Small intestine (tissue), 7 donors: ENCODE measurements around the gene TMEM145. TPM values are rescaled to one million over a fixed set of nuclear protein-coding genes. Genes with fewer than 3 reads are reported as not detected.
"Not testable (repeated sequence)": the region's sequence is repeated elsewhere in the genome, so short reads cannot be mapped to it uniquely, and the experiment has no call there.

Source experiments
- DNase-seq, 2 donors: peaks; one replicate each; pipeline versions ENCODE4 v3.0.0 to v3.0.0-alpha.2; 2013
- FAIRE-seq: peaks from 2 replicates; lab custom pipeline; 2012; peaks lifted over from hg19 to GRCh38; lab: Jason Lieb, UNC
- H3K27ac ChIP-seq, 3 donors: one replicate each; pipeline ENCODE4 v1.5.1; 2013; ENCODE audit warnings: low read length in 2 of 3, mild to moderate bottlenecking in 2 of 3, control low read depth in 1 of 3, inconsistent platforms in 1 of 3, low read depth in 1 of 3, moderate library complexity in 1 of 3
- H3K27me3 ChIP-seq, 3 donors: one replicate each; pipeline ENCODE4 v1.6.1; 2013; ENCODE audit warnings: low read length in 3 of 3, inconsistent platforms in 1 of 3; ENCODE audit not compliant: control insufficient read depth in 3 of 3, insufficient read depth in 3 of 3
- H3K36me3 ChIP-seq, 3 donors: one replicate each; pipeline ENCODE4 v1.6.1; 2013; ENCODE audit warnings: low read length in 3 of 3, inconsistent platforms in 1 of 3, low read depth in 1 of 3, mild to moderate bottlenecking in 1 of 3, moderate library complexity in 1 of 3; ENCODE audit not compliant: control insufficient read depth in 3 of 3, insufficient read depth in 2 of 3
- H3K4me1 ChIP-seq, 3 donors: one replicate each; pipeline ENCODE4 v1.6.1; 2013; ENCODE audit warnings: low read length in 2 of 3, inconsistent platforms in 1 of 3, low read depth in 1 of 3, mild to moderate bottlenecking in 1 of 3, moderate library complexity in 1 of 3; ENCODE audit not compliant: control insufficient read depth in 3 of 3, insufficient read depth in 2 of 3
- H3K4me3 ChIP-seq, 3 donors: one replicate each; pipeline ENCODE4 v1.5.1; 2013; ENCODE audit warnings: low read length in 3 of 3, control low read depth in 1 of 3, inconsistent platforms in 1 of 3, low read depth in 1 of 3, mild to moderate bottlenecking in 1 of 3, moderate library complexity in 1 of 3
- H3K9me3 ChIP-seq, 2 donors: one replicate each; pipeline ENCODE4 v1.6.1; 2013; ENCODE audit warnings: low read depth in 1 of 2, low read length in 1 of 2; ENCODE audit not compliant: control insufficient read depth in 2 of 2, insufficient read depth in 1 of 2
- WGBS, 3 donors: extraction: QIAGEN DNeasy Blood & Tissue Kit; methylation state at CpG; one replicate each; pipeline ENCODE4 v1.1.7; 2013; 5-methylcytosine and 5-hydroxymethylcytosine counted together
- polyA plus RNA-seq, 4 donors: library from polyadenylated mRNA; stranded (reverse) in 3 of 4; unstranded in 1 of 4; fragments of 200-250 nt in 3 of 4; fragments of 120-200 nt in 1 of 4; gene quantifications; one replicate each; pipeline versions ENCODE4 v1.2.1 to v1.2.3, GENCODE V29; 2013
- donor health status: healthy with polysubstance abuse.
- donor health status: control.
- donor health status: control.
- donor health status: Bipolar disorder and iron deficiency.
- donor health status: healthy.

The TMEM145 gene
- polyA plus RNA-seq, 4 donors = 0.83 to 1.1 TPM; not detected in 2

DNA sequence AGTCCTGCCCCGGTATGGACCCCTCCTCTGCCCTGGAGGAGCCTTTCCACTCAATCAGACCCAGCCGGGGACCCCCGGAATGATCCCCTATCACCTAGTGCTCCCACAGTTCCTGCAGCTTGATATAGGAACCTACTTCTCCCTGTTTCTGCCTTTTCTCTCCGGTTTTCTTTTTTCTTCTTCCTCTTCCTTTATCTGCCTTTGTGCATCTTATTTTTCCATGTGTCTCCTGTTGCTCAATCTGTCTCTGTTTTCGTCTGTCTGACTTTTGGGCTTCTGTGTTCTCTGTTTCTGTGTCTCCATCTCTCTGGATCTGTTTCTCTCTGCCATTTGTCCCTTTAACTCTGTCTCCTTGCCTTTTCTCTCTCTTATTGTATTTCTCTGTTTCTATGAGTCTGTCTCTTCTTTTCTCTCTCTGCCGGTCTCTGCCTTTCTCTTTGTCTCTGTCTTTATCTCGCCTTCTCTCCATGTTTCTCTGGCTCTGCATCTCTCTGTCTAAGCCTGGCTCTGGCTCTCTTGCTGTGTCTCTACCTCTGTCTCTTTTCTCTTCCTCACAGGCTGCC lies 22.3 kb downstream of the TMEM145 start:
- no peak overlapping the region for H3K27ac ChIP-seq
- H3K4me3 ChIP-seq = no peak overlapping the region
- WGBS, 3 donors = 85 to 92% (median 91%) methylated on average over 6 to 7 of the region's 7 CpGs
- no peaks in the 10 kb centered on the region for H3K27me3 ChIP-seq
- H3K4me1 ChIP-seq = no peaks in the 10 kb centered on the region
- DNase-seq (no peak), FAIRE-seq (no peak)
- H3K9me3 ChIP-seq = no peaks in the 10 kb centered on the region
- H3K36me3 ChIP-seq = peaks cover 0 to 45% (median 7%) of the 10 kb centered on the region in 3 donors

DNA sequence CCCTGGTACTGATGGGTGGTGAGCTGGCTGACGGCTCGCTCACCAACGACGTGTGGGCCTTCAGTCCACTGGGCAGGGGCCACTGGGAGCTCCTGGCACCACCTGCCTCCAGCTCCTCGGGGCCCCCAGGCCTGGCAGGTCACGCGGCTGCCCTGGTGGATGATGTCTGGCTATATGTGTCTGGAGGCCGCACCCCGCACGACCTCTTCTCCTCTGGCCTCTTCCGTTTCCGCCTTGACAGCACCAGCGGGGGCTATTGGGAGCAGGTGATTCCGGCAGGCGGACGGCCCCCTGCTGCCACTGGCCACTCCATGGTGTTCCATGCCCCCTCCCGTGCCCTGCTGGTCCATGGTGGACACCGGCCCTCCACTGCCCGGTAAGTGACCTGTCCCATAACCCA lies 22.9 kb downstream of the TMEM145 start:
- Histone ChIP-seq H3K36me3 (peaks cover 0 to 50% (median 7%) of the 10 kb centered on the region in 3 donors), H3K27ac (no peak overlapping the region), H3K4me3 (no peak overlapping the region), H3K9me3 (no peaks in the 10 kb centered on the region), H3K4me1 (no peaks in the 10 kb centered on the region), H3K27me3 (no peaks in the 10 kb centered on the region)
- FAIRE-seq = no peak
- 89 to 95% (median 94%) methylated on average over 13 to 19 of the region's 19 CpGs for WGBS, 3 donors
- no peak for DNase-seq

DNA sequence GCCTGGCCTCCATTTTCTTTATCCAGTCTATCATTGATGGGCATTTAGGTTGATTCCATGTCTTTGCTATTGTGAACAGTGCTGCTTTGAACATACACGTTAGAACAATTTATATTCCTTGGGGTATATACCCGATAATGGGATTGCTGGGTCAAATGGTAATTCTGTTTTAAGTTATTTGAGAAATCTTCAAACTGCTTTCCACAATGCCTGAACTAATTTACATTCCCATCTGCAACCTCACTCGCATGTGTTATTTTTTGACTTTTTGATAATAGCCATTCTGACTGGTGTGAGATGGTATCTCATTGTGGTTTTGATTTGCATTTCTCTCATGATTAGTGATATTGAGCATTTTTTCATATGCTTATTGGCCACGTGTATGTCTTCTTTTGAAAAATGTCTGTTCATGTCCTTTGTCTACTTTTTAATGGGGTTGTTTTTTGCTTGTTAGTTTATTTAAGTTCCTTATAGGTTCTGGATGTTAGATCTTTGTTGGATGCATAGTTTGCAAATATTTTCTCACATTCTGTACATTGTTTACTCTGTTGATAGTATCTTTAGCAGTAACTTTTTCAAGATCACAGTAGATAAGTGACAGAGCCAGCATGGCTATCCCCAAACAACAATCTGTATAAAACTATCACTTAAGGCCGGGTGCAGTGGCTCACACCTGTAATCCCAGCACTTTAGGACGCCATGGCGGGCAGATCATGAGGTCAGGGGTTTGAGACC lies 26.2 kb downstream of the TMEM145 start:
- 84 to 89% (median 85%) methylated on average over 7 of the region's 7 CpGs for WGBS, 3 donors
- not testable (repeated sequence) for DNase-seq, H3K27ac ChIP-seq, H3K27me3 ChIP-seq, FAIRE-seq, H3K4me3 ChIP-seq, H3K9me3 ChIP-seq, H3K4me1 ChIP-seq
- peaks cover 0 to 63% (median 7%) of the 10 kb centered on the region in 3 donors for H3K36me3 ChIP-seq

DNA sequence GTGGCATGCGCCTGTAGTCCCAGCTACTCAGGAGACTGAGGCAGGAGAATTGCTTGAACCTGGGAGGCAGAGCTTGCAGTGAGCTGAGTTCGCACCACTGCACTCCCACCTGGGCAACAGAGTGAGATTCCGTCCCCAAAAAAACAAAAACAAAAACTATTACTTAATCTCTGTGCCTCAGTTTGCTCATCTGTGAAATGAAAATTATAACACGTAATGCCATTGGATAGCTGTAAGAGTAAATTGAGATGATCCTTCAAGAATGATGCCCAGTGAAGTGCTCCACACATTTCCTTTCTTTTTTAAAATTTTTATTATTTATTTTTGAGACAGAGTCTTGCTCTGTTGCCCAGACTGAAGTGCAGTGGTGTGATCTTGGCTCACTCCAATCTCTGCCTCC lies 26.8 kb downstream of the TMEM145 start:
- H3K4me3 ChIP-seq, H3K9me3 ChIP-seq, H3K27ac ChIP-seq, DNase-seq, H3K4me1 ChIP-seq, H3K27me3 ChIP-seq, FAIRE-seq: not testable (repeated sequence)
- 95 to 99% (median 97%) methylated on average over 4 of the region's 4 CpGs for WGBS, 3 donors
- peaks cover 0 to 67% (median 7%) of the 10 kb centered on the region in 3 donors for H3K36me3 ChIP-seq

DNA sequence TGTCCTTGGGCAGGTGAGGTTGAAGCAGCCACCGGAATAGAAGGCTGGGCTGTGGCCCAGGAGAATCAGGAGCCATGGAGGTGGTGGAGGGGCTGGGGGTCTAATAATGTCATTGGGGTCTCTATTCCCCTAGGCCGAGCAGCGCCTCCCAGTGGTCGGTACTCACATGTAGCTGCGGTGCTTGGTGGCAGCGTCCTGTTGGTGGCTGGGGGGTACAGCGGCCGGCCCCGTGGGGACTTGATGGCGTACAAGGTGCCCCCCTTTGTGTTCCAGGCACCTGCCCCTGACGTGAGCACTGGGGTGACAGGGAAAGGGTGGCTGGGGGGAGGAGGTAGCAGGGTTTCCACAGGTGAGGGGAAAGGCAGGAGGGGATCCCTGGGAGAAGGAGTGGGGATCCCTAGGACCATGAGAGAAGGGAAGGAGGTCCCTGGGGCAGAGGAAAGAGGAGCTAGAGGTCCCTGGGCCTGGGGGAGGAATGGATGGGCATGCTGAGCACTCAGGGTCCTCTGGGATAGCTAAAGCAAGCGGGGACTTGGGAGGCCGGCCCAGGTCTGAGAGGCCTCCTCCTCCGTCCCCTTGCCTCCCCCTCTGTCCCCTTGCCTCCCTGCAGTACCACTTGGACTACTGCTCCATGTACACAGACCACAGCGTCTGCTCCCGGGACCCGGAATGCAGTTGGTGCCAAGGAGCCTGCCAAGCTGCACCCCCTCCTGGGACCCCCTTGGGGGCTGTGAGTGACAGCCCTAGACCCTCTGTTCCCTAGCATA lies 30.4 kb downstream of the TMEM145 start:
- H3K27ac ChIP-seq = no peak overlapping the region
- 89 to 91% (median 90%) methylated on average over 15 to 17 of the region's 17 CpGs for WGBS, 3 donors
- FAIRE-seq = no peak

DNA sequence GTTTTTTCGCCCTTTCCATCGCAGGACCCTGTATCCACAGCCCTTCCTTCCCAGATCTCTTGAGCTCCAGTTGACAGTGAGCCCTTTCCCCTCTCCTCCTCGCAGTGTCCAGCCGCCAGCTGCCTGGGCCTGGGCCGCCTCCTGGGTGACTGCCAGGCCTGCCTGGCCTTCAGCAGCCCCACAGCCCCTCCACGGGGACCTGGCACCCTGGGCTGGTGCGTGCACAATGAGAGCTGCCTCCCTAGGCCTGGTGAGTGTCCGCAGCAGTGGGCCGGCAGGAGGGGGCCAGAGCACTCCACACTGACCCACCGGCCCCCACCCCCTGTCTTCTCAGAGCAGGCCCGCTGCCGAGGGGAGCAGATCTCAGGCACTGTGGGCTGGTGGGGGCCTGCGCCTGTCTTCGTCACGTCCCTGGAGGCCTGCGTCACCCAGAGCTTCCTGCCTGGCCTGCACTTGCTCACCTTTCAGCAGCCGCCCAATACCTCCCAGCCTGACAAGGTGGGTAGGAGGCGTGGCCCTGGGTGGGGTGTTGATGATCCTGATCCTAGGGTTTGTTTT lies 31.3 kb downstream of the TMEM145 start:
- DNase-seq (no peak), FAIRE-seq (no peak)
- H3K27ac ChIP-seq = no peak overlapping the region
- no peaks in the 10 kb centered on the region for H3K27me3 ChIP-seq
- peaks cover 0 to 66% (median 2%) of the 10 kb centered on the region in 3 donors for H3K36me3 ChIP-seq
- no peak overlapping the region for H3K4me3 ChIP-seq
- WGBS, 3 donors = 89 to 92% (median 91%) methylated on average over 17 to 18 of the region's 18 CpGs
- H3K9me3 ChIP-seq = no peaks in the 10 kb centered on the region
- H3K4me1 ChIP-seq = no peaks in the 10 kb centered on the region

More for the DNA sequence above, 30.4 kb downstream of the TMEM145 start:
- Histone ChIP-seq H3K4me1 (no peaks in the 10 kb centered on the region), H3K9me3 (no peaks in the 10 kb centered on the region), H3K4me3 (no peak overlapping the region), H3K36me3 (peaks cover 0 to 58% (median 2%) of the 10 kb centered on the region in 3 donors), H3K27me3 (no peaks in the 10 kb centered on the region)
- no peak for DNase-seq

DNA sequence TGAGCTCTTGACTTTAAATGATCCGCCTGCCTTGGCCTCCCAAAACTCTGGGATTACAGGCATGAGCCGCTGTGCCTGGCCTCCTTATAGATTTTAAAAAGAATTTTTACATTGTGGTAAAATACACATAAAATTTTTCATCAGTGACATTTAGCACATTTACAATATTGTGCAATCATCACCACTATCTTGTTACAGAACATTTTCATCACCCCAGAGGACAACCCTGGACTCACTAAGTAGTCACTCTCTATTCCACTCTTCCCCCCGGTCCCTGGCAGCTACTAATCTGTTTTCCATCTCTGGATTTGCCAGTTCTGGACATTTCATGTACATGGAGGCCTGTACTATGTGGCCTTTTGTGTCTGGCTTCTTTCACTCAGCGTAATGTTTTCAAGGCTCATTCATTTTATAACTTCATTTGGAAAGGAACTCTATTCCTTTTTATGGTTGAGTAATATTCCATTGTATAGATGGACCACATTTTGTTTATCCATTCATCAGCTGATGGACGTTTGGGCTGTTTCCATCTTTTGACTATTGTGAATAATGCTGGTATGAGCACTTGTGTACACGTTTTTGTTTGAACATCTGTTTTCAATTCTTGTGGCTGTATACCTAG lies 32.2 kb downstream of the TMEM145 start:
- H3K4me3 ChIP-seq = no peak overlapping the region
- WGBS, 3 donors = 89 to 91% (median 89%) methylated on average over 6 of the region's 6 CpGs
- no peaks in the 10 kb centered on the region for H3K4me1 ChIP-seq
- no peak overlapping the region for H3K27ac ChIP-seq
- no peaks in the 10 kb centered on the region for H3K9me3 ChIP-seq
- peaks cover 0 to 73% (median 2%) of the 10 kb centered on the region in 3 donors for H3K36me3 ChIP-seq
- DNase-seq (no peak), FAIRE-seq (no peak)
- H3K27me3 ChIP-seq = no peaks in the 10 kb centered on the region

DNA sequence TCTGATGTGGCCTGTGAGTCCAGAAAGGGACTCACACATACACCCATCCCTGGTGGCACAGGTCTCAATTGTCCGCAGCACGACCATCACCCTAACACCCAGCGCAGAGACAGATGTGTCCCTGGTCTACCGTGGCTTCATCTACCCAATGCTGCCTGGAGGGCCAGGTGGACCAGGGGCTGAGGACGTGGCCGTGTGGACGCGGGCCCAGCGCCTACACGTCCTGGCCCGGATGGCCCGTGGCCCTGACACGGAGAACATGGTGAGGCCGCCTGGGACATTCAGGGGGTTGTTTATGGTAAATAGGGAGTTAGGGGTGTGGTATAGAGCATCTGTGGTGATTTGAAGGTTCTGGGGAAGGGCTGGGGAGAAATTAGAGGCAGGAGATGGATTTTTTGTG lies 35.1 kb downstream of the TMEM145 start:
- FAIRE-seq (no peak), DNase-seq (no peak)
- Histone ChIP-seq H3K4me3 (no peak overlapping the region), H3K27ac (no peak overlapping the region), H3K4me1 (no peaks in the 10 kb centered on the region), H3K9me3 (no peaks in the 10 kb centered on the region), H3K36me3 (peaks cover 0 to 74% (median 2%) of the 10 kb centered on the region in 3 donors), H3K27me3 (no peaks in the 10 kb centered on the region)
- 94 to 99% (median 96%) methylated on average over 14 of the region's 14 CpGs for WGBS, 3 donors
